HepG2 (cell line): Measurements from ENCODE around the gene PCDHGA2.

ENCODE experiments used
- ASH2L ChIP-seq: fragments of 300-600, 200-600 bp; sonication (generic); IDR thresholded peaks from 2 replicates; pipeline ENCODE4 v1.7.0; 2017; ENCODE audit warnings: low read depth, mild to moderate bottlenecking, moderate library complexity, mixed read lengths, low read length; ENCODE audit not compliant: insufficient read length
- TF ChIP-seq, protein P1 (sequence below), 2 experiments: sonication (generic) in 1 of 2; formaldehyde crosslinking in 1 of 2; IDR thresholded peaks; 2 replicates each; pipeline versions ENCODE4 v1.4.0 to v1.6.1; 2016 to 2020; ENCODE audit warnings: borderline replicate concordance in 1 of 2, low read depth in 1 of 2, mild to moderate bottlenecking in 1 of 2, missing genetic modification reagents in 1 of 2

GRCh38 chr5:141338538-141339306 is at the start of gene PCDHGA2:
- TF ChIP-seq, protein P1, sequence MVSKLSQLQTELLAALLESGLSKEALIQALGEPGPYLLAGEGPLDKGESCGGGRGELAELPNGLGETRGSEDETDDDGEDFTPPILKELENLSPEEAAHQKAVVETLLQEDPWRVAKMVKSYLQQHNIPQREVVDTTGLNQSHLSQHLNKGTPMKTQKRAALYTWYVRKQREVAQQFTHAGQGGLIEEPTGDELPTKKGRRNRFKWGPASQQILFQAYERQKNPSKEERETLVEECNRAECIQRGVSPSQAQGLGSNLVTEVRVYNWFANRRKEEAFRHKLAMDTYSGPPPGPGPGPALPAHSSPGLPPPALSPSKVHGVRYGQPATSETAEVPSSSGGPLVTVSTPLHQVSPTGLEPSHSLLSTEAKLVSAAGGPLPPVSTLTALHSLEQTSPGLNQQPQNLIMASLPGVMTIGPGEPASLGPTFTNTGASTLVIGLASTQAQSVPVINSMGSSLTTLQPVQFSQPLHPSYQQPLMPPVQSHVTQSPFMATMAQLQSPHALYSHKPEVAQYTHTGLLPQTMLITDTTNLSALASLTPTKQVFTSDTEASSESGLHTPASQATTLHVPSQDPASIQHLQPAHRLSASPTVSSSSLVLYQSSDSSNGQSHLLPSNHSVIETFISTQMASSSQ (IDR thresholded peaks at IDR 0.05; ENCODE audit: low read depth), result no peak
- TF ChIP-seq, protein P1 (CRISPR knock-in tag; IDR thresholded peaks at IDR 0.05; ENCODE audit: borderline replicate concordance), result no peak
- TF ChIP-seq ASH2L, result no peak
